MM.1S (cell line): ENCODE data around the gene GSAP.

ENCODE experiments used
- DNase-seq: peaks from one replicate; pipeline ENCODE4 v3.0.0-alpha.2; 2015
- H2AFZ ChIP-seq: fragments of 300-600 bp; sonication (generic); 2 replicates; pipeline ENCODE4 v1.6.0; 2016; ENCODE audit warnings: antibody characterized with exemption, low read length
- H3F3A ChIP-seq: fragments of 300-600 bp; sonication (generic); 2 replicates; pipeline ENCODE4 v1.6.1; 2016; ENCODE audit warnings: mild to moderate bottlenecking, antibody characterized with exemption, low read length, moderate library complexity, mixed read lengths; ENCODE audit not compliant: insufficient read depth
- H3K27ac ChIP-seq: fragments of 300-600 bp; sonication (generic); 2 replicates; pipeline ENCODE4 v1.5.1; 2016; ENCODE audit warnings: mild to moderate bottlenecking, low read length
- H3K27me3 ChIP-seq: fragments of 300-600 bp; sonication (generic); replicated peaks from 2 replicates; pipeline ENCODE4 v1.6.0; 2016; ENCODE audit warnings: low read length; ENCODE audit not compliant: insufficient read depth
- H3K36me3 ChIP-seq: fragments of 300-600 bp; sonication (generic); replicated peaks from 2 replicates; pipeline ENCODE4 v1.6.1; 2016; ENCODE audit warnings: mild to moderate bottlenecking, low read length, mixed read lengths; ENCODE audit not compliant: insufficient read depth
- H3K4me1 ChIP-seq: fragments of 300-600 bp; sonication (generic); 2 replicates; pipeline ENCODE4 v1.6.1; 2016; ENCODE audit warnings: low read length, mixed read lengths
- H3K4me2 ChIP-seq: fragments of 300-600 bp; sonication (generic); 2 replicates; pipeline ENCODE4 v1.6.0; 2016; ENCODE audit warnings: low read depth, low read length
- H3K4me3 ChIP-seq: fragments of 300-600 bp; sonication (generic); 2 replicates; pipeline ENCODE4 v1.5.1; 2016; ENCODE audit warnings: low read length, mixed read lengths
- H3K79me2 ChIP-seq: fragments of 300-600 bp; sonication (generic); 2 replicates; pipeline ENCODE4 v1.6.1; 2016; ENCODE audit warnings: mixed run types, low read length, mixed read lengths
- H3K9ac ChIP-seq: fragments of 300-600 bp; sonication (generic); 2 replicates; pipeline ENCODE4 v1.6.1; 2016; ENCODE audit warnings: low read length, mixed read lengths
- H3K9me2 ChIP-seq: fragments of 300-600 bp; sonication (generic); replicated peaks from 2 replicates; pipeline ENCODE4 v1.6.1; 2016; ENCODE audit warnings: mild to moderate bottlenecking, low read length, mixed read lengths; ENCODE audit not compliant: insufficient read depth
- H3K9me3 ChIP-seq: fragments of 300-600 bp; sonication (generic); replicated peaks from 2 replicates; pipeline ENCODE4 v1.6.1; 2016; ENCODE audit warnings: mild to moderate bottlenecking, low read length, mixed read lengths; ENCODE audit not compliant: insufficient read depth
- H4K20me1 ChIP-seq: fragments of 300-600 bp; sonication (generic); 2 replicates; pipeline ENCODE4 v1.6.1; 2016; ENCODE audit warnings: mild to moderate bottlenecking, low read length, moderate library complexity, mixed read lengths; ENCODE audit not compliant: insufficient read depth
- CTCF ChIP-seq: fragments of 300-600 bp; sonication (generic); IDR thresholded peaks from 2 replicates; pipeline ENCODE4 v1.5.1; 2016; ENCODE audit warnings: antibody characterized with exemption, low read length, mixed read lengths
- EZH2 ChIP-seq: fragments of 300-600 bp; sonication (generic); optimal IDR thresholded peaks from 2 replicates; pipeline ENCODE3; 2017; ENCODE audit warnings: low read depth, mild to moderate bottlenecking, antibody characterized with exemption, low read length, mixed read lengths
- EZH2phosphoT487 ChIP-seq: fragments of 300-600 bp; sonication (generic); IDR thresholded peaks from 2 replicates; pipeline ENCODE4 v1.6.1; 2018; ENCODE audit warnings: antibody characterized with exemption, low read length

GSAP gene

GRCh38 chr7:77413128-77413527 lies 3.0 kb downstream of the GSAP start:
- H3K9ac ChIP-seq, result no peak overlapping the region
- H3K4me3 ChIP-seq, result no peak overlapping the region
- H3K27ac ChIP-seq, result no peak overlapping the region
- H3K9me3 ChIP-seq, result no peaks in the 10 kb centered on the region
- no peak overlapping the region for H2AFZ ChIP-seq
- H3K79me2 ChIP-seq, result no peaks in the 10 kb centered on the region
- TF ChIP-seq EZH2 (no peak), CTCF (no peak), EZH2phosphoT487 (no peak)
- peaks cover 10% of the 10 kb centered on the region; the same call in 1 of the 2 replicates for H3K4me1 ChIP-seq
- H3K36me3 ChIP-seq, result no peaks in the 10 kb centered on the region
- no peak overlapping the region for H3K4me2 ChIP-seq
- H3K27me3 ChIP-seq, result no peaks in the 10 kb centered on the region
- H4K20me1 ChIP-seq, result no peaks in the 10 kb centered on the region
- no peaks in the 10 kb centered on the region for H3K9me2 ChIP-seq
- no peak for DNase-seq
- H3F3A ChIP-seq, result peaks cover 14% of the 10 kb centered on the region; the same call in 1 of the 2 replicates

DNA sequence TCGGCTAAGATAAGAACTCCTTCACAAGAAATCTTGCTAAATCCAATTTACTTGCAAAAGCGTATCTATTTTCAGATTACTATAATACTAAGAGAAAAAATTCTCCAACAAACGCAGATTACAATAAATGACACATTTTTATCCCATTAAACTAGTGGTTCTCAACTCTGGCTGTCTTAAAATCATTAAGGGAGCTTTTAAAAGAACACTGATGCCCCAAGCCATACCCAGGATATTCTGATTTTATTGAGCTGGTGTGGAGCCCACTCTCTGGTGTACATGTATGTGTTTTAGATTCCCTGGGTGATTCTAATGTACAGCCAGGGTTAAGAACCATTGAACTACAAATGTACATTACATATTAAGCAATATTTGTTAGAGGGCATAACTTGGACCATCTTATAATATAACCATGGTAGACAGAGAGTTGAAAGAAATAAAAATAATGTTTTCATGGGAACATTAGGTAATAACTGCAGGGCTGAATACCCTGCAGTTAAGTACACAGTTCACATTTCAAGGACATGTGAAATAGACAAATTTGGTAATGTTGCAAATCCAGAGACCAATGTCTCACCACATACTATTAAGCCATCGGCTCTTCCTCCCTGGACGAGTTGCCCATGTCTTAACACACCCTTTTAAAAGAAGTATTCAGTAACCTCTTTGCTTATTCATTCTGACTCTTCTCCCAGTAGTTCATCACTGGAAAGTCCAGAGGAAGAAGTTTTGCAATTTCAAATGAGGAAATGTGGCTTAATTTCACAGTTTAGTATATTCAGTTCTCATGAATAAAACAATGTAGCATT lies 6.2 kb downstream of the GSAP start:
- no peaks in the 10 kb centered on the region for H3K36me3 ChIP-seq
- H3K4me1 ChIP-seq, result no peaks in the 10 kb centered on the region
- no peaks in the 10 kb centered on the region for H3K9me3 ChIP-seq
- no peaks in the 10 kb centered on the region for H3K79me2 ChIP-seq
- no peaks in the 10 kb centered on the region for H4K20me1 ChIP-seq
- no peak overlapping the region for H3K4me2 ChIP-seq
- no peak overlapping the region for H2AFZ ChIP-seq
- H3K9me2 ChIP-seq, result no peaks in the 10 kb centered on the region
- TF ChIP-seq CTCF, result no peak
- no peak for TF ChIP-seq EZH2phosphoT487
- no peak for TF ChIP-seq EZH2
- H3K27me3 ChIP-seq, result no peaks in the 10 kb centered on the region
- no peak overlapping the region for H3K27ac ChIP-seq
- no peaks in the 10 kb centered on the region for H3F3A ChIP-seq
- no peak overlapping the region for H3K4me3 ChIP-seq
- H3K9ac ChIP-seq, result no peak overlapping the region
- DNase-seq, result no peak

DNA sequence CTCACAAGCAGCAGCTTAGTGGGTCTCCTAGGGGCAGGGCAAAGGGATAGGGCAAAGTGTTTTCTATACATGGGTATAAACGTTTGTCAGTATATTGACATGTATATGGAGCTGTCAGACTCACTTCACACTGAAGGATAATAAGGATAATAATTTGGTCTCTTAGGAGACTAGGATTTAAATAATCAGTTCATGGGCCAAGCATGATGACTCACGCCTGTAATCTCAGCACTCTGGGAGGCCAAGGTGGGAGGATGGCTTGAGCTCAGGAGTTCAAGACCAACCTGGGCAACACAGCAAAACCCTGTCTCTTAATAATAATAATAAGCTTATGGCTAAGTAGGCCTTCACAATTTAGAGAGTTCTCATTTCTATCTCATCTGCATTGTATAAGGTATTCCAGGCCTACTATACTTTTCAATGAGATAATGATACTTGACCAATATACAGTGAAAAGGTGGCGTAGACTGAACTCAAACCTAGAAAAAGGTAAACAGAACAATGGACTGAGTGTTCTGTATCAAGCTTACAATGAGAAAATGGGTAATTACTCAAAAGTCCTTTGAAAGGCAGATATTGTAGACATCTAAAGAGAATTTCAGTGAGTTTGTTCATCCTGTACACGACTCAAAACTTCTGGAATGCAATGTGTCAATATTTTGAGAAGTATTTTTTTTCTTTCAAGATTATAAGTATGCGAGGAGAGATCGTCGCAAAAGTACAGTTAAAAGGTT lies 7.0 kb downstream of the GSAP start:
- no peak overlapping the region for H3K4me3 ChIP-seq
- H3K4me2 ChIP-seq, result no peak overlapping the region
- H3F3A ChIP-seq, result no peaks in the 10 kb centered on the region
- H3K27me3 ChIP-seq, result no peaks in the 10 kb centered on the region
- no peaks in the 10 kb centered on the region for H3K9me2 ChIP-seq
- no peak overlapping the region for H3K9ac ChIP-seq
- H4K20me1 ChIP-seq, result no peaks in the 10 kb centered on the region
- H3K4me1 ChIP-seq, result no peaks in the 10 kb centered on the region
- no peaks in the 10 kb centered on the region for H3K36me3 ChIP-seq
- no peaks in the 10 kb centered on the region for H3K79me2 ChIP-seq
- H3K27ac ChIP-seq, result no peak overlapping the region
- TF ChIP-seq EZH2phosphoT487 (no peak), CTCF (no peak), EZH2 (no peak)
- H2AFZ ChIP-seq, result no peak overlapping the region
- H3K9me3 ChIP-seq, result no peaks in the 10 kb centered on the region
- no peak for DNase-seq
